Heart left ventricle (tissue), 13 donors: ENCODE results near the gene KLK1.

Source experiments
- CTCF ChIP-seq, 12 donors: fragments of 200-600 bp; sonication (generic) in 4 of 12; IDR thresholded peaks; one replicate each; pipeline versions ENCODE4 v1.5.0 to v1.8.0; 2018 to 2022; ENCODE audit warnings: antibody characterized with exemption in 12 of 12, mild to moderate bottlenecking in 5 of 12
- POLR2A ChIP-seq, 2 donors: fragments of 450-650 bp; IDR thresholded peaks; one replicate each; pipeline ENCODE4 v1.6.1; 2017; ENCODE audit warnings: antibody characterized with exemption in 2 of 2, mild to moderate bottlenecking in 2 of 2, moderate library complexity in 2 of 2
- donor health status: ischemic (EF 13 %, LVEDD 7.1; RV severe dilation, severe dysfunction).
- donor health status: DM: no; HTN: yes; CAD: no.
- donor health status: DM: no; HTN: no; CAD: no.
- donor health status: ischemic (EF 25% LVEDD 6.9; RV normal size, moderate dysfunction).
- donor health status: ischemic (EF 25% LVEDD 5.7; RV mildly dilated, moderate dysfunction).
- donor health status: ischemic (EF 35%, LVEDD 5.7; RV mildly dilated, moderate dysfunction).
- donor health status: nonischemic (EF 11% LVEDD 7.7; RV severe dilation, severe dysfunction).
- donor health status: DM: yes; HTN: yes; CAD: no.
- donor health status: PGD.
- donor health status: ischemic (EF 29% LVEDD 5.4; RV normal size, mild dysfunction).
- donor health status: nonischemic (EF 23%, LVEDD 6.1; RV moderate dilation, normal function).

GRCh38 chr19:50795664-50796073, 27.9 kb downstream of the KLK1 start:
- no peak for TF ChIP-seq POLR2A (IDR thresholded peaks at IDR 0.05)
- no peak for TF ChIP-seq CTCF (IDR thresholded peaks at IDR 0.05)
